Activated CD8-positive, alpha-beta memory T cell treated with anti-CD3 and anti-CD28 coated beads, Interleukin-2, amount 10 ng/mL, durations not matched to agents 7 days and 5 days (primary cell): ENCODE results near the gene SLC22A5. TPM values are rescaled to one million over a fixed set of nuclear protein-coding genes. Genes with fewer than 3 reads are reported as not detected.

ENCODE experiments used
- microRNA-seq: library from miRNA; unstranded; fragments of <30 nt; microRNA quantifications from one replicate; pipeline ENCODE4 v1.2.0, GENCODE V29; 2022
- total RNA-seq, 2 experiments: library from RNA; stranded (reverse); gene quantifications; one replicate each; pipeline ENCODE4 v1.2.3, GENCODE V29; 2021

The SLC22A5 gene
- total RNA-seq, 2 experiments from 2014 or later, result 3.9 to 4.5 TPM

Small RNAs within 50 kb of the gene (microRNA-seq; reads per million reads assigned to microRNA genes)
- not detected for gene MIR3936

Other genes with a start within 250 kb of the SLC22A5 start
- gene P4HA2, start 141.9 kb upstream of the SLC22A5 start, total RNA-seq, result 10 to 100 TPM in 1 of 2 experiments, 1 to 10 TPM in 1; 8.3 to 19.4 TPM
- 1 to 10 TPM in 1 of 2 experiments, not detected in 1; 2.3 TPM for gene PDLIM4, start 112.0 kb upstream of the SLC22A5 start, total RNA-seq
- gene SLC22A4, start 75.3 kb upstream of the SLC22A5 start, total RNA-seq, result under 1 TPM; 0.32 to 0.75 TPM
- gene IRF1, start 121.1 kb downstream of the SLC22A5 start, total RNA-seq, result 100 to 1,000 TPM; 205 to 223 TPM
- 10 to 100 TPM in 1 of 2 experiments, under 1 TPM in 1; 0.35 to 20.0 TPM for gene IL5, start 173.8 kb downstream of the SLC22A5 start, total RNA-seq
- 10 to 100 TPM; 39.7 to 51.6 TPM for gene RAD50, start 187.3 kb downstream of the SLC22A5 start, total RNA-seq